Natural killer cell (primary cell): Measurements from ENCODE around the gene SLC35F1. TPM values are rescaled to one million over a fixed set of nuclear protein-coding genes. Genes with fewer than 3 reads are reported as not detected.

Source experiments
- ATAC-seq, 3 donors: fragments of 150-1000 bp in 2 of 3; fragments of 200-7000 bp in 1 of 3; cut with Tn5 transposase; 1 replicate in 1 of 3; 2 replicates in 2 of 3; pipeline ENCODE4 v1.10.0; 2021; ENCODE audit warnings: mild to moderate bottlenecking in 2 of 3, moderate library complexity in 2 of 3
- DNase-seq, 2 donors: peaks; one replicate each; pipeline versions ENCODE4 v3.0.0 to v3.0.0-alpha.2; 2013 to 2021; ENCODE audit warnings: mixed read lengths in 1 of 2
- H3K27ac ChIP-seq: one replicate; pipeline ENCODE4 v1.5.1; 2013; ENCODE audit warnings: mild to moderate bottlenecking, low read length
- H3K27me3 ChIP-seq: one replicate; pipeline ENCODE4 v1.6.1; 2013; ENCODE audit warnings: low read length; ENCODE audit not compliant: control insufficient read depth, insufficient read depth
- H3K36me3 ChIP-seq: one replicate; pipeline ENCODE4 v1.6.1; 2013; ENCODE audit warnings: low read length; ENCODE audit not compliant: control insufficient read depth, insufficient read depth
- H3K4me1 ChIP-seq: one replicate; pipeline ENCODE4 v1.6.1; 2013; ENCODE audit warnings: low read length; ENCODE audit not compliant: control insufficient read depth, insufficient read depth
- H3K4me3 ChIP-seq: one replicate; pipeline ENCODE4 v1.5.1; 2013; ENCODE audit warnings: low read length
- H3K9me3 ChIP-seq: one replicate; pipeline ENCODE4 v1.6.1; 2013; ENCODE audit warnings: low read length; ENCODE audit not compliant: control insufficient read depth, insufficient read depth
- H3K27ac Mint-ChIP-seq, 2 donors: one replicate each; pipeline ENCODE4 v1.8.0; 2022; ENCODE audit warnings: mild to moderate bottlenecking in 2 of 2, mixed read lengths in 2 of 2, moderate library complexity in 1 of 2
- H3K27me3 Mint-ChIP-seq, 2 donors: one replicate each; pipeline ENCODE4 v1.8.0; 2022; ENCODE audit warnings: low read depth in 2 of 2, mixed read lengths in 2 of 2
- H3K36me3 Mint-ChIP-seq: one replicate; pipeline ENCODE4 v1.8.0; 2022; ENCODE audit warnings: mixed read lengths
- H3K4me1 Mint-ChIP-seq, 2 donors: one replicate each; pipeline ENCODE4 v1.8.0; 2022; ENCODE audit warnings: mixed read lengths in 2 of 2
- H3K4me3 Mint-ChIP-seq: one replicate; pipeline ENCODE4 v1.8.0; 2022; ENCODE audit warnings: mild to moderate bottlenecking, moderate library complexity, mixed read lengths
- H3K9me3 Mint-ChIP-seq, 2 donors: one replicate each; pipeline ENCODE4 v1.8.0; 2022; ENCODE audit warnings: mixed read lengths in 2 of 2
- WGBS: methylation state at CpG from one replicate; pipeline ENCODE4 v1.1.7; 2013; ENCODE audit warnings: missing lambda C conversion rate; ENCODE audit not compliant: insufficient coverage; 5-methylcytosine and 5-hydroxymethylcytosine counted together
- intact Hi-C: fragments of 100-400 bp; cut with micrococcal nuclease; formaldehyde crosslinking; loops from one replicate; pipeline ENCODE4 v1.14.2; 2022
- total RNA-seq, 4 donors: library from RNA; stranded (reverse); fragments of 120-200 nt in 1 of 4; gene quantifications; one replicate each; pipeline versions ENCODE4 v1.2.3 to v1.2.4, GENCODE V29; 2013 to 2022
- TF ChIP-seq, protein P1 (sequence below): fragments of 200-600 bp; IDR thresholded peaks from one replicate; pipeline ENCODE4 v1.8.0; 2022; ENCODE audit warnings: antibody characterized with exemption

Gene SLC35F1
- total RNA-seq, 3 donors from 2014 or later (not counting 1 experiment from before 2014, with no cell fraction given), result not detected

DNA sequence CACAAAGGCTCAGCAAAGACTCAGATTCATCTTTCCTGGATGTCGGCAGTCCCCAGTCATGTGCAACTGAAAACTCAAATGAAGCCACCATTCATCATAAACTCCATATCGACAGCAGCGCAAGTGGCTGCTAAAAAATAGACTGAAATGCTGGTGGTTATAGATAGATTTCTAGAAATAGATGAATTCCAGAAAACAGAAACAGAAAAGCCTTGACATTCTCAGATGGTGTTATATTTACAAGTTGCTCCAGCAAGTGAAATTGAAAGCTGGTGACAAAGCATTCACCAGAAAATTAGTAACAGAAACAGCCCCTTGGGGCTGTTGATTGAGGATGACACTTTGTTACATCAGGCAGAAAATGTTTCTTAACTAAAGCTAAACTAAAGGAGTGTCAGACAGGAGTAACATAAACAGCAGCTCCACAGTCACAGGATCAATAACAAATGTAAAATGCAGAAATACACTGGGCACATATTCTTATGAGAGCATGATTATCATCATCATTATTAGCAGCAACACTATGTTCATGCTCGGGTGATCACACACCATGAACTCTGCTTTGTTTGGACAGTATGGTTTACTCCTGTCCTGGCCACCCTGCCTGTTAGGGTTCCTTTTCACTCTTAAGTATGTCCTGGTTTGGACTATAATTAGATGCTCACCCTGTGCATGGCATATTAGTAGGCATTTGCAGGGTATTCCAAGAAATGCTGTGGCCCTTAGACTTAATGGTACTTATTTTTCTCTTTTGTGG, 36.4 kb upstream of the SLC35F1 start:
- Histone ChIP-seq H3K4me1 (no peaks in the 10 kb centered on the region), H3K4me3 (no peak overlapping the region), H3K9me3 (no peaks in the 10 kb centered on the region), H3K36me3 (no peaks in the 10 kb centered on the region), H3K27ac (no peak overlapping the region), H3K27me3 (no peaks in the 10 kb centered on the region)
- intact Hi-C loops, result no loop called here
- TF ChIP-seq, protein P1, sequence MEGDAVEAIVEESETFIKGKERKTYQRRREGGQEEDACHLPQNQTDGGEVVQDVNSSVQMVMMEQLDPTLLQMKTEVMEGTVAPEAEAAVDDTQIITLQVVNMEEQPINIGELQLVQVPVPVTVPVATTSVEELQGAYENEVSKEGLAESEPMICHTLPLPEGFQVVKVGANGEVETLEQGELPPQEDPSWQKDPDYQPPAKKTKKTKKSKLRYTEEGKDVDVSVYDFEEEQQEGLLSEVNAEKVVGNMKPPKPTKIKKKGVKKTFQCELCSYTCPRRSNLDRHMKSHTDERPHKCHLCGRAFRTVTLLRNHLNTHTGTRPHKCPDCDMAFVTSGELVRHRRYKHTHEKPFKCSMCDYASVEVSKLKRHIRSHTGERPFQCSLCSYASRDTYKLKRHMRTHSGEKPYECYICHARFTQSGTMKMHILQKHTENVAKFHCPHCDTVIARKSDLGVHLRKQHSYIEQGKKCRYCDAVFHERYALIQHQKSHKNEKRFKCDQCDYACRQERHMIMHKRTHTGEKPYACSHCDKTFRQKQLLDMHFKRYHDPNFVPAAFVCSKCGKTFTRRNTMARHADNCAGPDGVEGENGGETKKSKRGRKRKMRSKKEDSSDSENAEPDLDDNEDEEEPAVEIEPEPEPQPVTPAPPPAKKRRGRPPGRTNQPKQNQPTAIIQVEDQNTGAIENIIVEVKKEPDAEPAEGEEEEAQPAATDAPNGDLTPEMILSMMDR, result no peak
- Mint-ChIP-seq H3K36me3 (no peaks in the 10 kb centered on the region), H3K4me1 (no peaks in the 10 kb centered on the region), H3K4me3 (no peak overlapping the region), H3K9me3 (peaks cover 0 to 2% of the 10 kb centered on the region in 2 donors), H3K27ac (no peak overlapping the region), H3K27me3 (peaks cover 0 to 4% of the 10 kb centered on the region in 2 donors)
- WGBS, result 92% methylated on average over 3 of the region's 4 CpGs
- no peak for DNase-seq
- ATAC-seq, result no peak

DNA sequence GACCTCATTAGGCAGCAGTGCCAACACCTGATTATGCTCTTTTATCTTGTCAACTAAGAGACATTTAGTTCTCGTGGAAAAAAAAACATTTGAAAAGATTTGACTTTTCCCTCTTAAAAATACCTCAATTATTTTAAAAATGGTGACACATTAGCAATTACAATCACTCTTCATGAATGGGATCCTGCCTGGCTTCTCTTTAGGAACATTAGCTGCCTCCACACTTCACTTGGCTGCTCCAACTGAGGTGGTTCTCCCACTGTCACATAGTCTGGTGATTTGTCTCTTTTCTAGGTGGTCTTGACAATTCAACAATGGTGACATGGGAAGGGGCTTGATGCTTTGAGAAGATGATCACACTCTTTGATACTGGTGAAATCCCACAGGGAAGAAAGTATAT, 26.2 kb upstream of the SLC35F1 start:
- H3K36me3 ChIP-seq, result no peaks in the 10 kb centered on the region
- Mint-ChIP-seq H3K4me1 (no peaks in the 10 kb centered on the region), H3K36me3 (no peaks in the 10 kb centered on the region), H3K4me3 (no peak overlapping the region), H3K27ac (no peak overlapping the region), H3K27me3 (no peaks in the 10 kb centered on the region), H3K9me3 (no peaks in the 10 kb centered on the region)
- intact Hi-C loops, result no loop called here
- no peaks in the 10 kb centered on the region for H3K9me3 ChIP-seq
- no peak for ATAC-seq
- no peak for DNase-seq
- 73% methylated on average over 1 of the region's 1 CpG for WGBS
- H3K27ac ChIP-seq, result no peak overlapping the region
- no peaks in the 10 kb centered on the region for H3K27me3 ChIP-seq
- no peaks in the 10 kb centered on the region for H3K4me1 ChIP-seq
- TF ChIP-seq, protein P1, result no peak
- no peak overlapping the region for H3K4me3 ChIP-seq

DNA sequence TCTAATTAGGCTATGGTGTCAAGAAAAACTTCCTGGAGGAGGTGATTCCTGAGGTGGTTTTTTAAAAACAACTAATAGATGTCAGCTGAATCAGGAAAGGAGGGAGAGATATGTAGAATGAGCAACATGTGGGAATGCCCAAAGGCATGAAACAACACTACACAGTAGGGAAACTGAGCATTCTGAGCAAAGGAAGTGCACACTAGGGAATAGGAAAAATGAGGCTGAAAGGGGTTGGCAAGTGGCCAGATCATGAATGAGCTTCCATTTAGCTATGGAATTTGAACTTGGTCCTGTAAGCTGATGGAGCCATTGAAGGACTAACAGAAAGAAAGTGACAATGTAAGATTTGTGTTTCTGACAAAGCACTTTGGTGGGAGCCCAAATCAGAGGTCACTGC, 16.9 kb upstream of the SLC35F1 start:
- no peak overlapping the region for H3K4me3 ChIP-seq
- TF ChIP-seq, protein P1, result no peak
- no peaks in the 10 kb centered on the region for H3K36me3 ChIP-seq
- no peak overlapping the region for H3K27ac Mint-ChIP-seq
- no peaks in the 10 kb centered on the region for H3K4me1 ChIP-seq
- H3K9me3 Mint-ChIP-seq, result peaks cover 0 to 3% of the 10 kb centered on the region in 2 donors
- no peak overlapping the region for H3K4me3 Mint-ChIP-seq
- H3K27ac ChIP-seq, result no peak overlapping the region
- H3K36me3 Mint-ChIP-seq, result no peaks in the 10 kb centered on the region
- H3K27me3 Mint-ChIP-seq, result peaks cover 0 to 14% of the 10 kb centered on the region in 2 donors
- DNase-seq (no peak), ATAC-seq (no peak)
- intact Hi-C loops, result no loop called here
- H3K4me1 Mint-ChIP-seq, result no peaks in the 10 kb centered on the region
- no peaks in the 10 kb centered on the region for H3K27me3 ChIP-seq
- no peaks in the 10 kb centered on the region for H3K9me3 ChIP-seq

DNA sequence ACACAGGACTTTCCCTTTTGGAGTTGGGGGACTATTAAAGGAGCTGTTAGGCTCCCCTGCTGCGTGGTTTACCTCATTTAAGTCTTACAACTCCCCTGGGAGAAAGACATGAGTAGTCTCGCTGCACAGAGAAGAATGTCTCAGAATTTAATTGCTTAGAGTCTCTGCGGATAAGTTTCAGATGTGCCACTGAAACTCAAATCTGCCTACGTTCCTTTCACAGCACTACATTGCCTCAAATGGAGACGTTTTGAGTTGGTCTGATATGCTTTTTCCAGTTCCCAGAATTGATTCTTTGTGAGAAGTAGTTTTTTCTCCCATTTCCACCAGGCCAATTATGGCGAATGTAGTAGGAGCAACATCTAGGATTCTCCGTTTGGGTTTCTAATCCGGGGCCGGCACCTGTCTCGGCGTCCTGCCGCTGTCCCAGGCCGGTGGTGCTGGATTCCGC, 532 bp upstream of the SLC35F1 start:
- WGBS, result 13% methylated on average over 12 of the region's 14 CpGs
- DNase-seq (no peak), ATAC-seq (no peak)
- Histone ChIP-seq H3K4me3 (no peak overlapping the region), H3K4me1 (peaks cover 4% of the 10 kb centered on the region), H3K36me3 (no peaks in the 10 kb centered on the region), H3K27me3 (peaks cover 26% of the 10 kb centered on the region), H3K9me3 (no peaks in the 10 kb centered on the region), H3K27ac (no peak overlapping the region)
- TF ChIP-seq, protein P1, result no peak
- Mint-ChIP-seq H3K4me3 (peak overlapping the region; percentile 84), H3K27me3 (peaks cover 52 to 63% of the 10 kb centered on the region in 2 donors), H3K27ac (no peak overlapping the region), H3K4me1 (no peaks in the 10 kb centered on the region), H3K36me3 (no peaks in the 10 kb centered on the region), H3K9me3 (no peaks in the 10 kb centered on the region)
- intact Hi-C loops, result no loop called here
